Stomach (tissue), 4 donors: Measurements from ENCODE around the gene LCE2B.

ENCODE experiments used
- CTCF ChIP-seq, 7 experiments: fragments of 450-650 bp in 4 of 7; fragments of 200-600 bp in 3 of 7; sonication (generic) in 3 of 7; IDR thresholded peaks; one replicate each; pipeline ENCODE4 v1.5.1; 2016 to 2019; ENCODE audit warnings: antibody characterized with exemption in 7 of 7, control low read depth in 2 of 7, mild to moderate bottlenecking in 1 of 7
- EP300 ChIP-seq: sonication (generic); formaldehyde crosslinking; IDR thresholded peaks from one replicate; pipeline ENCODE4 v1.6.1; 2017; ENCODE audit warnings: antibody characterized with exemption
- POLR2A ChIP-seq, 4 donors: fragments of 450-650 bp; IDR thresholded peaks; one replicate each; pipeline ENCODE4 v1.6.1; 2016; ENCODE audit warnings: antibody characterized with exemption in 4 of 4, control low read depth in 2 of 4, mild to moderate bottlenecking in 1 of 4, moderate library complexity in 1 of 4

GRCh38 chr1:152681616-152682015 lies 4.3 kb upstream of the LCE2B start:
- no peak for TF ChIP-seq CTCF (IDR thresholded peaks at IDR 0.05)
- TF ChIP-seq POLR2A (IDR thresholded peaks at IDR 0.05), result no peak
- TF ChIP-seq EP300, result no peak
